Right ventricle myocardium superior (tissue), 1 donor: ENCODE data around the gene SLC37A1. TPM values are rescaled to one million over a fixed set of nuclear protein-coding genes. Genes with fewer than 3 reads are reported as not detected.
A peak's percentile ranks its signal among the peaks of the same experiment; 100 is the strongest.

Experiments
- ATAC-seq: fragments of 200-7000 bp; cut with Tn5 transposase; one replicate; pipeline ENCODE4 v1.9.1; 2020; ENCODE audit warnings: mild to moderate bottlenecking; ENCODE audit not compliant: poor library complexity
- DNase-seq: peaks from one replicate; pipeline ENCODE4 v3.0.0-alpha.2; 2020
- intact Hi-C: fragments of 100-400 bp; cut with DNase I; formaldehyde crosslinking; loops from one replicate; pipeline ENCODE4 v1.11.2; 2022
- total RNA-seq: library from RNA; stranded (reverse); fragmentation: NEBNext Ultra II Directional; extraction: Animal tissue kit (Norgen Biotek cat#: 25700); gene quantifications from one replicate; pipeline ENCODE4 v1.2.1, GENCODE V29; 2021
- donor health status: DM: no; HTN: yes; CAD: no; lungs with severe emphysema.

SLC37A1 gene
- total RNA-seq, 1 donor from 2014 or later: 3.8 TPM

GRCh38 chr21:42476388-42477331, 37.0 kb upstream of the SLC37A1 start:
- intact Hi-C loops: no loop called here
- DNase-seq (no peak), ATAC-seq (no peak)

DNA sequence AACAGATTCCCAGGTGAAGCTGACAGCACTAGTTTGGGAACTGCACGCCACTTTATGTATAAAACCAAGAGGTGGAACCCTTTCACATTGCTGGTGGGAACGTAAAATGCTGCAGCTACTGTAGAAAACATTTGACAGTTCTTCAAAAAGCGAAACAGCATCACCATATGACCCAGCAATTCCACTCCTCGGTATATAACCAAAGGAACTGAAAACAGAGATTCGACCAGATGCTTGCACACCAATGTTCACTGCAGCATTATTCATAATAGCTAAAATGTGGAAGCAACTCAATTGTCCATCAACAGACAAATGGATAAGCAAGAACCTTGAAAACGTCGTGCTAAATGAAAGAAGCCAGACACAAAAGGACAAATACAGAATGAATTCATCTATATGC, 35.1 kb upstream of the SLC37A1 start:
- no peak for DNase-seq
- intact Hi-C loops: no loop called here
- ATAC-seq: no peak

DNA sequence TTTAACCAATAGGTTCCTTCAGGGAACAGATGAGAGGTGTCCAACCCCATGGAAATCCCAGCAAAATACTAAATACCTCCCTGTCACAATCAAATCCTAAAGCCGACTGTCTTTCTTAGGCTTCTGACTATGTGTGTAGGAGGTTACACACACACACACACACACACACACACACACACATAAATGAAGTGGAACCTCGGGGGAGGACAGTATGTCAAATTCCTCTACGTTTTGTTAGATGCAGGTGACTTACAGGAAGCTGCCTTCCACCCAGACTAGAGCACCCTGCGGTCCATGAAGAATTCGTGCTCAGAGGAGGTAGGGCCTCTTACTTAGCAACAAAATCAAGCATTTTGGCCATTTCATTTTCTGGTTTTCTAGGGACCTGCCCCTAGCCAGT, 34.1 kb upstream of the SLC37A1 start:
- intact Hi-C loops: no loop called here
- DNase-seq (no peak), ATAC-seq (no peak)

DNA sequence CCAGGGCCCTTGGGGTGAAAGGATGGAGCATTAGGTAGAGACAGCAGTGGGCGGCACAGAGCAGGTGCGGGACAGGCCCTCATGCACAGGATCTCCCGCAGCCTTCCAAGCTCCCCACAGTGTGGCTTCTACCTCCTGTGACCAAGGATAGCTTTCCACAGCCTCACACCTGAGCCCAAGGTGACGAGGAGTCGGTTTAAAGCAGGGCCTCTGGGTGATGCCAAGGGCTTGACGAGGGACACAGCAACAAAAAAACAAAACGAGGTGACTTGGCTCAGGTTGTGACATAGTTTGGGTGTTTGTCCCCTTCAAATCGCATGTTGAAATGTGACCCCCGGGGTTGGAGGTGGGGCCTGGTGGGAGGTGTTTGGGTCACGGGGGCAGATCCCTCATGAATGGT, 32.9 kb upstream of the SLC37A1 start:
- DNase-seq: no peak
- intact Hi-C loops: no loop called here
- no peak for ATAC-seq

DNA sequence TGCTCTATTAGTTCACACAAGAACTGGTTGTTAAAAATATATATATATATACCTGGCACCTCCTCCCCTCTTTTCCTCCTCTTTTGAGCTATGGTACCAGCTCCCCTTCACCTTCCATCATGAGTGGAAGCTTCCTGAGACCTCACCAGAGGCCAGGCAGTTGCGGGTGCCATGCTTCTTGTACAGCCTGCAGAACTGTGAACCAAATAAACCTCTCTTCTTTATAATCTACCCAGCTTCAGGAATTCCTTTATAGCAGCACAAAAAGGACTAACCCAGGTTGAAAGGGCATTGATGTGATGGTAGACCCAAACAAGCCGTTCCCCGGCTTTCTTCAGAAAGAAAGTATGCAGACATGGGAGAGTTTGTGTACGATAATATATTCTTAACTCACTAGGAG, 32.5 kb upstream of the SLC37A1 start:
- intact Hi-C loops: no loop called here
- no peak for ATAC-seq

GRCh38 chr21:42484966-42485365, 28.7 kb upstream of the SLC37A1 start:
- ATAC-seq (no peak), DNase-seq (no peak)
- intact Hi-C loops: no loop called here

More for the DNA sequence above, 32.5 kb upstream of the SLC37A1 start:
- DNase-seq: no peak

GRCh38 chr21:42486072-42486471, 27.6 kb upstream of the SLC37A1 start:
- intact Hi-C loops: no loop called here
- no peak for ATAC-seq
- DNase-seq: no peak

DNA sequence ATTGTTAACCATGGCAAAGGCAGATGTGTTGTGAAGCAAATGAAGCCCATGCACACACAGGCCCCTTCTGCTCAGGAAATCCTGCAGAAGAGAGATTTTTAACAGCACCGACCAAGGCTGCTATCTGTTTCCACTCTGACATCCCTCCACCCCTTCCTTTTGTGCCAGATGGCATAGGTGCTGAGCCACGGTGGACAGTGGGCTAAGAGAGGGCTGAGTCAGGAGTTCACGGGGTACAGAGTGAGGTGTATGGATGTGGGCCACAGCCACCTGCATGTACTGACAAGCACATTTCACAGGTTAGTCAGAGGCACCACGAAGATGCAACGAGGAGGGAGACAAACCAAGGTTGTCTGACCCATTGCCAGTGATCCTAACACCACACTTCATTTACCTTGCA, 27.1 kb upstream of the SLC37A1 start:
- ATAC-seq: no peak
- DNase-seq: no peak
- intact Hi-C loops: no loop called here

DNA sequence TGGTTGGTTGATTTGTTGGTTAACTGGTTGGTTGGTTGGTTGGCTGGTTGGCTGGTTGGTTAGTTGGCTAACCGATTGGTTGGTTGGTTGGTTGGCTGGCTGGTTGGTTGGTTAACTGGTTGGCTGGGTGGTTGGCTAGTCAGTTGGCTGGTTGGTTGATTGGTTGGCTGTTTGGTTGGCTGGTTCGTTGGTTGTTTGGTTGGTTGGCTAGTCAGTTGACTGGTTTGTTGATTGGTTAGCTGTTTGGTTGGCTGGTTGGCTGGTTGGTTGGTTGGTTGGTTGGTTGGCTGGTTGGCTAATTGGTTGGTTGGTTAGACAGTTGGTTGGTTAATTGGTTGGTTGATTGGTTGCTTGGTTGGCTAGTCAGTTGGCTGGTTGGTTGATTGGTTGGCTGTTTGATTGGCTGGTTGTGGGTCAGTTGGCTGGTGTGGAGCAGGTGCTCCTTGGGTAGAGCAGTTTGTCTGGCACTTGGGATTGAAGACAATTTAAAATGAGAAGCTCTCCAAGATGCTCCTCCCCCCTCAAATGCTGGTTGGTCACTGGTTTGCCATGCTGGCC, 24.6 kb upstream of the SLC37A1 start:
- ATAC-seq (no peak), DNase-seq (no peak)
- intact Hi-C loops: no loop called here

GRCh38 chr21:42489991-42490390, 23.7 kb upstream of the SLC37A1 start:
- intact Hi-C loops: no loop called here
- ATAC-seq (no peak), DNase-seq (no peak)

DNA sequence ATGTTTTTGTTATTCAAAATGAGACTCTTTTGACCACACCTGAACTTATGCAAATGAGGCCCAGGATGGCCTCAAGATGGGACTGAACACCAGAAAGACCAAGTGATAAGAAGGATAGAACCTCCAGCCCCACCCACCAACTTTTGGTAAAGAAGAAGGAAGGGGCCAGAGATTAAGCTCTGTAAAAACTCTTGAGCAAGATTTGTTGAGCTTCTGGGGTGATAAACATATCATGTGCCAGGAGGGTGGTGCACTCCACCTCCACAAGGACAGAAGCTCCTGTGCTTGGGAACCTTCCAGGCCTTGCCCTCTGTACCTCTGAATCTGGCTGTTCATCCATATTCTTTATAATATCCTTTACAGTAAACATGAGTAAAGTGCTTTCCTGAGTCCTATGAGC, 22.9 kb upstream of the SLC37A1 start:
- no peak for ATAC-seq
- intact Hi-C loops: no loop called here
- no peak for DNase-seq

DNA sequence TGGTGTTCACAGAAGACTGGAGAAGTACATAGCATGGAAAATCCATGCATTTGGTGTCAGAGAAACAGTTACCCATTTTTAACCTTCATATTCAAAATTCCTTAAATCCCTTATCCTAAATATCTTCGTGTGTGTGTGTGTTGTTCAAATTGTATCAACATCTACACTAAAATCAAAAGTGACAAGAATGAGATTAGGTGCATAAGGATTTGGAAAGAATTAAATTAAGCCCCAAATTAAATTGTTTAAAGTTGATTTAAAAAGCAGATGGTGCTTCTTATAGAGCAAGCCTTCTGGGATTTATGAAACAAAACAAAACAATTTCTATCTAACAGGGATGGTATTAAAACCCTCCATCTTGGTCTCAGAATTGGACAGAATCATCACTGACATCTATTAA, 22.3 kb upstream of the SLC37A1 start:
- ATAC-seq (no peak), DNase-seq (no peak)
- intact Hi-C loops: no loop called here

GRCh38 chr21:42492201-42492600, 21.5 kb upstream of the SLC37A1 start:
- intact Hi-C loops: no loop called here
- no peak for ATAC-seq
- DNase-seq: no peak

DNA sequence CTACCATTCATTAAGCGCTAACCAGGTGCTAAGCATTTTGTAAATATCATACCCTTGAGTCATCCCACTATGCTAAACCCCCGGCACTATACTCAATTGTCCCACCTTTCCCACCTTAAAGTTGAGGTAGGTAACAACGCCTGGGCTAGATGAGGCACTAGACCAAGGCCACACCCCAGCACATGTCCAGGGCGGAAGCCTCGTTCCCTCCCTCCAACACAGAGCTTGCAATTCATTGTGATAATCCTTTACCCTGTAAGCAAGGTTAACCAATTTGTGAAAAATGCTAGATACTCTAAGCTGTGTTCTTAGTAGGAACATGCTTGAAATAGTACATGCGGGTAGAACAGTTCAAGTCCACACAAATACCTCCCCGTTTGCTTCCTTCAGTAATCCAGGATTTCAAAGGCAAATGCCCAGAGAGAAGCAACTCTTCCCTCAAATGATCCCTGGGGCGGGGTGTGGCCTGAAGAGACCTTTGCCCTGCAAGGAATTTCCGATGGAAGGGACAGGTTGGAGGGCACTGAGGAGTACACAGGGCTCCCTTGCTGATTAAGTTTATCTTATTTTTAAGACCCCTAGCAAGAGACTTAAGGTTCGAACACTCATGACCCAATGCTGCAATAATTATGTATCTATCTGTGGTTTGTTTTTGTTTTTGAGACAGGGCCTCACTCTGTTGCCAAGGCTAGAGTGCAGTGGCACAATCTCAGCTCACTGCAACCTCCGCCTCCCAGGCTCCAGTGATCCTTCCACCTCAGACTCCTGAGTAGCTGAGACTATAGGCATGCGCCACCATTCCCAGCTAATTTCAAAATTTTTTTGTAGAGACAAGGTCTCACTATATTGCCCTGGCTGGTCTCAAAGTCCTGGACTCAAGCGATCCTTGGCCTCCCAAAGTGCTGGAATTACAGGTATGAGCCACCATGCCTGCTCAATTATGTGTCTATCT, 20.3 kb upstream of the SLC37A1 start:
- DNase-seq (no peak), ATAC-seq (no peak)

DNA sequence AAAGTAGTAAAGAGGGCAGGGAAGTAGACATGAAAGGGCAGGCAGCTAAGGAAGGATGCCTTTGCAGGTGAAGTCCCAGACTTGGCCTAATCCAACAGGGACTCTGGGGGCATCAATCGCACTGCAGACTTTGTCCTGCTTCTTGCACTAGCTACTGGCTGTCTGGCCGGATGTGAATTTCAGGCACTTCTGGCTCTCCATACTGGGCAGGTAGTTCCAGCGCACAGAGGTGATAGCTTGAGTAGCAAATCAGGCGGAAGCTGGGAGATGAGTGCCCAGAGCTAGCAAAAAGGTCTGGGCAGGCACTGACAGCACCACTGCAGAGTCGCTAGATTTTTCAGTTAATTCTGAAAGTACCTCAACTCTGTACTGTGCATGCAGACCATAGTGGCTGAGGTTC, 18.6 kb upstream of the SLC37A1 start:
- intact Hi-C loops: no loop called here
- DNase-seq: no peak
- ATAC-seq: no peak

More for the DNA sequence above, 20.3 kb upstream of the SLC37A1 start:
- intact Hi-C loops: no loop called here

GRCh38 chr21:42495765-42496119, 17.9 kb upstream of the SLC37A1 start:
- peak; percentile 51 for DNase-seq
- intact Hi-C loops: no loop called here
- peak; percentile 6 for ATAC-seq

- intact Hi-C loops: no loop called here
- DNase-seq (peak; percentile 100), ATAC-seq (peak; percentile 100)
These were observed 17.4 kb upstream of the SLC37A1 start, which contains the start of gene RSPH1 for GRCh38 chr21:42496120-42496838. RSPH1 (minus strand) TSS chr21:42496224; CDS start chr21:42496186, 38 bp downstream.

DNA sequence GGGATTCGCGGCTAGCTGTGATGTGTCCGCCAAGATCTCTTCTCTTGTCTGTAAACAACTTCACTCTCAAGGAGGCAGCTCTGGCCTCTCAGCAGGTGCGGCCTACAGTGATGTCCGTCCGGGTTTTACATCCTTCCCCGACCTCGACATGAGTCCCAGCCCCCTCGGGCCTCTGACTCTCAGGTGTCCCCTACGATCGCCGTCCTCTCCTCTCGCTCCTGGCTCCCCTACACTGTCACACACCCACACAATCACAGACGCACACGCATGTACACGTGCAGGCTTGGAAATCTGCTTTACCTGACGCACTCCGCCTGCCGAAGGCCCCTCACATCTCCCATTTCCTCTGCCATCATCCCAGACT, 16.8 kb upstream of the SLC37A1 start:
- DNase-seq (no peak), ATAC-seq (peak; percentile 1)
- intact Hi-C loops: no loop called here

- no peak for ATAC-seq
- intact Hi-C loops: no loop called here
- no peak for DNase-seq
These were observed 15.6 kb upstream of the SLC37A1 start for GRCh38 chr21:42498012-42498411.
